CMK (cell line): ENCODE results near the gene CCDC9B.

Experiments
- DNase-seq: peaks from one replicate; pipeline ENCODE4 v3.0.0-alpha.2; 2010; ENCODE audit warnings: low read depth

The CCDC9B gene

GRCh38 chr15:40340740-40341400, at the start of gene CCDC9B:
CCDC9B (minus strand) TSS chr15:40340939; CDS start chr15:40340819, 120 bp downstream.
- no peak for DNase-seq

GRCh38 chr15:40389824-40390595, 49.3 kb upstream of the CCDC9B start:
- DNase-seq, result no peak

DNA sequence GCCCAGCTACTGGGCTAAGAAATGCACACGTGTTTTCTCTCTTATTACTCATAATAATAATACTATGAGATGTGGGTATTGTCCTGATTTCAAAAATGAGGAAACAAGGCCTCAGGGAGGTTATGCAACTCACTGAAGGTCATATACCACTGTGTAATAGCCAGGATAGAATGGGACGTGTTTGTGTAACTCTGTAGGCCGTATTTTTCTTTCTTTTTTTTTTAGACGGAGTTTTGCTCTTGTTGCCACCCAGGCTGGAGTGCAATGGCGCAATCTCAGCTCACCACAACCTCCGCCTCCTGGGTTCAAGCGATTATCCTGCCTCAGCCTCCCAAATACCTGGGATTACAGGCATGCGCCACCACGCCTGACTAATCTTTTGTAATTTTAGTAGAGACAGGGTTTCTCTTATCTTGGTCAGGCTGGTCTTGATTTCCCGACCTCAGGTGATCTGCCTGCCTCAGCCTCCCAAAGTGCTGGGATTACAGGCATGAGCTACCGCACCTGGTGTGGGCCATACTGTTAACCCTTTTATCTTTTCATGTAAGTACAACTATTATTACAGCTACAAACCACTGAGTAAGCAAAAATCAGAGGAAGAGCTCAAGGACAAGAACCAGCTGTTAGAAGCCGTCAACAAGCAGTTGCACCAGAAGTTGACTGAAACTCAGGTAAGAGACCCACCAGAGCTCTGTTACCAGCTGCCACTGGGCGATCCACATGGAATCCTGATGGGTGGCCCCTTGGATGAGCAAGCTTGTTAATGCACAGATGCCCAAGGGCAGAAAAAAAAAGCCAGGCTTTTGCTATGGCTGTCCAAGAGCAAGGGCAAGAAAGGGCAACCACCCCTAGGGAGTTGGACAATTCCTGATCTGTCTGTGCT, 48.4 kb upstream of the CCDC9B start:
- no peak for DNase-seq

DNA sequence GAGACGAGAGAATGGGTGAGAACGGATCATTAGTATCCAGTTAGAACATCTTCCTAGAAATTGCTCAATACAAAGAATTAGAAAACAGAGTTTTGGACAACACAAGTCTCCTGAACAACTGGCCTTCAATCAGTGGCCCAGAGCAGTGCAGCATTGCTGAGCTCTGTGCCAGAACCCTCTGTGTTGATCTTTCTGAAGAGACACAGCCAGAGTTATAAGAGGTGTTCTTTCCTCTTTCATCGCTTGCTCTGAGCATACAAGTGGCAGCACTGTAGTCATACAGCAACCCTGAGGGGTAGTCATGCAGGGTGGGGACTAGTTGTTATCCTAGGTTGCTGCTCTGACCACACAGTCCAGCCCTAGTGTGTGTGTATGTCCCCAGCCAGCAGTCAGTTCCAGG, 45.7 kb upstream of the CCDC9B start:
- DNase-seq, result no peak

DNA sequence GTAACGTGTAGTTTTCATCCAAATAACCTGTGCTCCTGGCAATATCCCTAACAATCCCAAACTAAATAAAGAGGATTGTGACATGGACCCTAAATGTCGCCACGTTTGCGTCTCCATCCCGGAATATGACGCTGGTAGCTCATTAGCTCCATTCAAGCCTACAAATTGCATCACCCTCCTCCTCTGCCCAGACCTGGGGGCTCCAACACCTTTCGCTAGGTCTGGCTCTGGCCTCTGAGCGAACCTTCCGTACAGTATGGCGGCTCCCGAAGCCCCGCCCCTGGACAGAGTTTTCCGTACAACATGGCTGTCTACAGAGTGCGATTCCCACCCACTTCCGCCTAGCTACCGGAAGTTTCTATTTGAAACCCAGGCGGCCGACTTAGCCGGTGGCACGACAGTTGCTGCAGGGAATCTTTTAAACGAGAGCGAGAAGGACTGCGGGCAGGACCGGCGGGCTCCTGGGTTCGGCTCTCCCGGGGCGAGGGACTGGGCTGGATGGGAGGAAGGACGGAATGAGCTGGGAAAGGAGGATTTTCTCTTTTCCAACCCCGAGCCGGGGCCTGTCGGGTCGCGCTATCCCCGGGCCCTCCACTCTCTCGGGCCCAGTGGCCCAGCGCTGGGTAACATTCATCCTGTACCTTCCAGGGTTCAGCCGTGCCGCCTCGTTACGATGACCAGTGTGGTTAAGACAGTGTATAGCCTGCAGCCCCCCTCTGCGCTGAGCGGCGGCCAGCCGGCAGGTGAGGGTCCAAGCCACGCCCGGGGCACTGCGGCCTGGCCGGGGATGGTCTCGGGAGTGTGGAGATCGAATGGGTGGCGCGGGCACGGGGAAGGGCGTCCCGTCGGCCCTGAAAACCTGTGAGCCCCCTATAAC, 42.1 kb upstream of the CCDC9B start, which contains the start of gene KNSTRN:
Gene KNSTRN (plus strand): TSS at position 142 of the 877 bp plus-strand sequence. CDS start 115 bp downstream, at position 257.
- DNase-seq, result peak; percentile 76

DNA sequence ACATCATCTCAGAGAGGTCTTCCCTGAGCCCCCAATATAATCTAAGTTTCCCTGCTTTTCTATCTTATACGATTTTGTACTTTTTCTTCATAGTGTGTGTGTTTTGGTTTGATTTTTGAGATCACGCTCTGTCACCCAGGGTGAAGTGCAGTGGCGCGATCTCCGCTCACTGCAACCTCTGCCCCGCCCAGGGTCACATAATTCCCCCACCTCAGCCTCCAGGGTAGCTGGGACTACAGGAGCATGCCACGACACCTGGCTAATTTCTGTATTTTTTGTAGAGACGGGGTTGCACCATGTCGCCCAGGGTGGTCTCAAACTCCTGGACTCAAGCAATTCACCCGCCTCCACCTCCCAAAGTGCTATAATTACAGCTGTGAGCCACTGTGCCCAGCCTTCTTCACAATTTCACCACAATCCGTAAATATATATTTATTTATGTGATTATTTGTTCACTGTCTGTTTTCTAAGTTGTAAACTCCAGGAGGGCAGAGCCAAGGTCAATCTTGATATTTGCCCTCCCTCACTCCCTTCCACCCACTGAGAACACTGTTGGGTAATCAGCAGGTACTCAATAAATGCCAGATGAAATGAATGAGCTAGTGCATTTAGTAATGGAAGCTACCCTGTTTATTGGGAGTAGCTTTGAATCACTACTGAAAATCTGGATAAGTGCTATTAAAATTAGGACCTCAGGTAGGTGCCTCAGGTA, 41.2 kb upstream of the CCDC9B start:
- no peak for DNase-seq

DNA sequence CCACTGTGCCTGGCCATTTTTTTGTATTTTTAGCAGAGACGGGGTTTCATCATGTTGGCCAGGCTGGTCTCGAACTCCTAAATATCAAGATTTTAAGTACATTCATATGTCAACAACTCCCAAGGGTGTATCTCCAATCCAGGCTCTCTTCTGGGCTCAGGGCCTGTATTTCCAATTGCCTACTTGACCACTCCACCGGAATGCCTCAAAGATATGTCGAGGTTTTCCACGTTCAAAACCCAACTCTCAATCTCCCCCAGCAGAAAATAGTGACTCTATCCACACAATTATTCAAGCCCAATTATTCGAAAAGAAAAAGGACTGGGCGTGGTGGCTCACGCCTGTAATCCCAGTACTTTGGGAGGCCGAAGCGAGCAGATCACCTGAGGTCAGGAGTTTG, 39.9 kb upstream of the CCDC9B start:
- DNase-seq, result no peak

DNA sequence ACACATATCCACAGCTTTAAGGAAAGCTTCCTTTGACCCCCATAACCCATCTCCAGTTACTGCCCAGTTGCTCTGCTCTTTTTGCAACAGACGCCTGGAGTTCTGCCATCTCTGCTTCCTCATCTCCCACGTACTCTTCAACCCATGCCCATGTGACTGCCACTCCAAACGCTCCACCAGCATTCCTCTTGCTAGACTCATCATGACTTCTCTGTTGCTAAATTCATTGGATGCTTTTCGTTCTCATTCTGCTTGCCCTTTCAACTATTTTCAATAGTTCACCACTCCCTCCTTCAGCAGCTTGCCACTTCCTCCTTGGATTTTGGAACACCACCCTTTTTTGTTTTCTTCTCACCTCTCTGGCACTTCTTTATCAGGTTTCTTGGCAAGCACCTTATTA, 39.1 kb upstream of the CCDC9B start:
- no peak for DNase-seq

DNA sequence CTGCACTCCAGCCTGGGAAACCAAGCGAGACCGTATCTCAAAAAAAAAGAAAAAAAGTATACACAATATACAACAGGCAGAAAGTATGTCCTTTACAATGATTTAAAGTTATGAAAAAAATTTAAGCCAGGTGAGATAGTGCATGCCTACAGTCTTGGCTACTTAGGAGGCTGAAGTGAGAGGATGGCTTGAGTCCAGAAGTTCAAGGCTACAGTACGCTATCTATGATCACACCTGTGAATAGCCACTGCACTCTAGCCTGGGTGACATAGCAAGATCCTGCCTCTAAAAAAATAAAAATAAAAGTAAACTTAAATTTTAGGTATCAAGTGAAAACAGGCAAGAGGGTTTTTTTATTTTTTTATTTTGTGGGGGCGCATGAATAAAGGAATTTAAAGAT, 38.6 kb upstream of the CCDC9B start:
- no peak for DNase-seq

GRCh38 chr15:40377606-40378005, 36.9 kb upstream of the CCDC9B start:
- DNase-seq, result no peak

- DNase-seq, result no peak
Measured at GRCh38 chr15:40372981-40373380, 32.2 kb upstream of the CCDC9B start.

DNA sequence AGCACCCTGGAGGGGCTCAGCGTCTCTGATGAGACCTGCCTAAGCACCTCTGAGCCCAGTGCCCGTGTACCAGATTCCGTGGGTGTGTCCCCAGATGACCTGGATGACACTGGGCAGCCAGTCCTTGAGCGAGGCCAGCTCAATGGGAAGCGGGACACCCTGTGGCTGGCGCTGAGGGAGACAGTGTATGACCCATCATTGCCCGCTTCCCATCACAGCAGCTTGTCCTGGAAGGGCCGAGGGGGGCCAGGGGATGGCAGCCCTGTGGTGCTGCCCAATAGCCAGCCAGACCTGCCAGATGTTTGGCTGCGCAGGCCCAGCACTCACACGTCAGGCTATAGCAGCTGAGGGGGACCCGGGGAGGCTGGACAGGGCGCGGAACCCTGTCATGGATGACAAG, 29.2 kb upstream of the CCDC9B start:
- DNase-seq, result no peak

GRCh38 chr15:40369474-40369869, 28.7 kb upstream of the CCDC9B start:
- no peak for DNase-seq

DNA sequence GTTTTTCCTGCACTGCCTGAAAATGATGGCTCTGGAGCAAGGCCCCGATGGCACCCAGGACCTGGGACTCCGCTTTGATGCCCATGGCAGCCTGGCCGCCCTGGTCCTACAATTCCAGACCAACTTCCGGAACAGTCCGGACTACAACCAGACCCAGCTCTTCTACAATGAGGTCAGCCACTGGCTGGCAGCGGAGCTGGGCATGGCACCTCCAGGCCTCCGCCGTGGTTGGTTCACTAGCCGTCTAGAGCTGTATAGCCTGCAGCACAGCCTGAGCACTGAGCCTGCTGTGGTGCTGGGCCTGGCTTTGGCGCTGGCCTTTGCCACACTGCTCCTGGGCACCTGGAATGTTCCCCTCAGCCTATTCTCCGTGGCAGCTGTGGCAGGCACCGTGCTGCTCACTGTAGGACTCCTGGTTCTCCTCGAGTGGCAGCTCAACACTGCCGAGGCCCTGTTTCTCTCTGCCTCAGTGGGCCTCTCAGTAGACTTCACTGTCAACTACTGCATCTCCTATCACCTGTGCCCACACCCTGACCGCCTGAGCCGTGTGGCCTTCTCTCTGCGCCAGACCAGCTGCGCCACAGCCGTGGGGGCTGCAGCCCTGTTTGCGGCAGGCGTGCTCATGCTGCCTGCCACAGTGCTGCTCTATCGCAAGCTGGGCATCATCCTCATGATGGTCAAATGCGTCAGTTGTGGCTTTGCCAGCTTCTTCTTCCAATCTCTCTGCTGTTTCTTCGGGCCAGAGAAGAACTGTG, 28.2 kb upstream of the CCDC9B start:
- no peak for DNase-seq

GRCh38 chr15:40367686-40368611, 27.2 kb upstream of the CCDC9B start:
- peak; percentile 80 for DNase-seq

- DNase-seq, result no peak
Measured at GRCh38 chr15:40367371-40367685, 26.6 kb upstream of the CCDC9B start.

- DNase-seq, result no peak
Measured at GRCh38 chr15:40366457-40367370, 26.0 kb upstream of the CCDC9B start.
